HepG2 (cell line): ENCODE results near the gene FAM131C. TPM values are rescaled to one million over a fixed set of nuclear protein-coding genes. Genes with fewer than 3 reads are reported as not detected.

Source experiments
- ATAC-seq: fragments of 200-7000 bp; cut with Tn5 transposase; 3 replicates; pipeline ENCODE4 v1.9.1; 2020; ENCODE audit warnings: mild to moderate bottlenecking, moderate library complexity
- BruUV-seq: library from RNA; stranded (reverse); fragments of 400-500 nt; replicated peaks from 2 replicates; lab custom pipeline; 2021; lab: Mats Ljungman, UMichigan
- CTCF ChIA-PET: fragments of 300-600 bp; formaldehyde crosslinking; extraction: SDS; loops from one replicate; lab custom pipeline; 2021; ENCODE audit warnings: low total read pairs, inconsistent platforms, low intra/inter-chr PET ratio; lab: Yijun Ruan, JAX
- POLR2A ChIA-PET: fragments of 350-600 bp; sonication (Branson Sonifier 250); formaldehyde crosslinking; loops from one replicate; lab custom pipeline; 2020; ENCODE audit warnings: antibody characterized with exemption, inconsistent platforms; lab: Yijun Ruan, JAX
- DNase-seq: peaks from one replicate; pipeline ENCODE4 v3.0.0-alpha.2; 2015; ENCODE audit warnings: low spot score
- FAIRE-seq: peaks from 3 replicates; lab custom pipeline; 2011; peaks lifted over from hg19 to GRCh38; lab: Jason Lieb, UNC
- H2AFZ ChIP-seq: one replicate; pipeline ENCODE4 v1.6.1; 2011; ENCODE audit warnings: low read length, inconsistent platforms
- H3K27ac ChIP-seq: fragments of 300-600 bp; 3 replicates; pipeline ENCODE4 v1.8.0; 2011; ENCODE audit warnings: mixed run types, mild to moderate bottlenecking, mixed read lengths, low read length, inconsistent platforms; ENCODE audit not compliant: insufficient read depth; ENCODE audit errors: extremely low read length
- H3K27me3 ChIP-seq, 2 experiments: fragments of 200-600 bp in 1 of 2; 2 replicates in 1 of 2; 3 replicates in 1 of 2; pipeline versions ENCODE4 v1.6.0 to v1.8.0; 2011; ENCODE audit warnings: low read length in 2 of 2, mild to moderate bottlenecking in 2 of 2, moderate library complexity in 2 of 2, inconsistent platforms in 1 of 2; ENCODE audit not compliant: insufficient read depth in 2 of 2, control insufficient read depth in 1 of 2
- H3K36me3 ChIP-seq, 2 experiments: fragments of 200-600 bp in 1 of 2; replicated peaks in 1 of 2; 2 replicates in 1 of 2; 3 replicates in 1 of 2; pipeline versions ENCODE4 v1.5.1 to v1.8.0; 2011; ENCODE audit warnings: low read length in 2 of 2, inconsistent platforms in 1 of 2; ENCODE audit not compliant: insufficient read depth in 2 of 2, control insufficient read depth in 1 of 2
- H3K4me1 ChIP-seq: 2 replicates; pipeline ENCODE4 v1.5.1; 2012; ENCODE audit warnings: low read length, inconsistent platforms; ENCODE audit not compliant: insufficient read depth
- H3K4me2 ChIP-seq: 2 replicates; pipeline ENCODE4 v1.6.0; 2011; ENCODE audit warnings: low read depth, low read length, inconsistent platforms
- H3K4me3 ChIP-seq, 3 experiments: fragments of 200-600 bp in 1 of 3; sonication (generic), shearing (Covaris generic) in 1 of 3; replicated peaks in 1 of 3; 2 replicates each; pipeline ENCODE4 v1.5.1; 2011 to 2016; ENCODE audit warnings: low read length in 3 of 3, inconsistent platforms in 2 of 3, low read depth in 2 of 3, mild to moderate bottlenecking in 2 of 3, control low read depth in 1 of 3, mixed read lengths in 1 of 3; ENCODE audit not compliant: insufficient read depth in 1 of 3
- H3K79me2 ChIP-seq: one replicate; pipeline ENCODE4 v1.6.1; 2011; ENCODE audit warnings: low read length, inconsistent platforms; ENCODE audit not compliant: insufficient read depth
- H3K9ac ChIP-seq: 2 replicates; pipeline ENCODE4 v1.6.0; 2011; ENCODE audit warnings: mild to moderate bottlenecking, low read depth, low read length, inconsistent platforms; ENCODE audit not compliant: insufficient read depth
- H3K9me3 ChIP-seq: 2 replicates; pipeline ENCODE4 v1.5.1; 2012; ENCODE audit warnings: mild to moderate bottlenecking, low read length
- H4K20me1 ChIP-seq: 2 replicates; pipeline ENCODE4 v1.6.0; 2011; ENCODE audit warnings: inconsistent platforms, mild to moderate bottlenecking, low read length, moderate library complexity; ENCODE audit not compliant: insufficient read depth
- DDIT3 ChIP-seq: sonication (generic); formaldehyde crosslinking; IDR thresholded peaks from 2 replicates; pipeline ENCODE4 v1.4.0; 2020; ENCODE audit warnings: mild to moderate bottlenecking, missing genetic modification reagents
- FOXP1 ChIP-seq, 2 experiments: fragments of 450-650 bp in 1 of 2; IDR thresholded peaks; 2 replicates each; pipeline ENCODE4 v1.6.1; 2017 to 2018; ENCODE audit warnings: antibody characterized with exemption in 1 of 2
- GLI4 ChIP-seq: sonication (generic); formaldehyde crosslinking; IDR thresholded peaks from 2 replicates; pipeline ENCODE4 v1.5.1; 2020; ENCODE audit warnings: missing genetic modification reagents, mild to moderate bottlenecking, moderate library complexity, borderline replicate concordance
- HES4 ChIP-seq: sonication (generic); formaldehyde crosslinking; IDR thresholded peaks from 2 replicates; pipeline ENCODE4 v1.9.0; 2021; ENCODE audit warnings: mild to moderate bottlenecking, missing genetic modification reagents, borderline replicate concordance
- ONECUT2 ChIP-seq: sonication (generic); formaldehyde crosslinking; IDR thresholded peaks from 2 replicates; pipeline ENCODE4 v1.4.0; 2020; ENCODE audit warnings: missing genetic modification reagents
- PLRG1 ChIP-seq: fragments of 450-650 bp; conservative IDR thresholded peaks from 2 replicates; pipeline ENCODE4 v1.6.1; 2016
- TFDP1 ChIP-seq: IDR thresholded peaks from 2 replicates; pipeline ENCODE4 v1.6.1; 2016; ENCODE audit warnings: missing compliant biosample characterization, missing genetic modification reagents, borderline replicate concordance
- THAP7 ChIP-seq: sonication (generic); formaldehyde crosslinking; IDR thresholded peaks from 2 replicates; pipeline ENCODE4 v1.8.1; 2023; ENCODE audit warnings: mild to moderate bottlenecking, missing genetic modification reagents
- ZNF160 ChIP-seq: sonication (generic); formaldehyde crosslinking; IDR thresholded peaks from 2 replicates; pipeline ENCODE4 v1.8.0; 2022; ENCODE audit warnings: mild to moderate bottlenecking, inconsistent platforms, missing genetic modification reagents
- ZNF20 ChIP-seq: sonication (generic); formaldehyde crosslinking; IDR thresholded peaks from 2 replicates; pipeline ENCODE4 v1.4.0; 2020; ENCODE audit warnings: mild to moderate bottlenecking, moderate library complexity, missing genetic modification reagents
- ZNF552 ChIP-seq: sonication (generic); formaldehyde crosslinking; IDR thresholded peaks from 2 replicates; pipeline ENCODE4 v1.9.0; 2022; ENCODE audit warnings: missing genetic modification reagents, mild to moderate bottlenecking, borderline replicate concordance
- ZNF609 ChIP-seq: sonication (generic); formaldehyde crosslinking; IDR thresholded peaks from 2 replicates; pipeline ENCODE4 v1.4.0; 2020; ENCODE audit warnings: mild to moderate bottlenecking, missing genetic modification reagents, borderline replicate concordance
- ZNF639 ChIP-seq: conservative IDR thresholded peaks from 2 replicates; pipeline ENCODE4 v1.6.1; 2018; ENCODE audit warnings: missing genetic modification reagents
- WGBS: methylation state at CpG from one replicate; pipeline ENCODE4 v1.1.6; 2017; ENCODE audit warnings: low lambda C conversion rate; 5-methylcytosine and 5-hydroxymethylcytosine counted together
- in situ Hi-C: cut with HindIII; loops from 2 replicates; pipeline ENCODE4 v1.10.0; 2017; ENCODE audit warnings: low pct_unique_long_range_greater_than_20kb; ENCODE audit not compliant: extremely low pct_ligation_motif_present
- intact Hi-C: fragments of 100-400 bp; cut with micrococcal nuclease; formaldehyde crosslinking; loops from one replicate; pipeline ENCODE4 v1.10.0; 2022; ENCODE audit not compliant: unreplicated experiment
- polyA plus RNA-seq, 8 experiments: library from polyadenylated mRNA; depleted of rRNA in 3 of 8; stranded (reverse) in 7 of 8; unstranded in 1 of 8; fragments of >200 nt; fragmentation: Illumina TruSeq in 4 of 8; extraction: Trizol in 4 of 8; gene quantifications; 2 replicates each; pipeline versions ENCODE4 v1.2.1 to v1.2.3, GENCODE V29; 2011 to 2016; ENCODE audit warnings: low read depth in 4 of 8, missing spikeins in 1 of 8, mixed read lengths in 1 of 8; ENCODE audit not compliant: insufficient read depth in 1 of 8
- total RNA-seq, 5 experiments: library from RNA; depleted of rRNA; stranded (reverse); fragments of >200 nt; fragmentation: Illumina TruSeq; extraction: Trizol; gene quantifications; 2 replicates each; pipeline ENCODE4 v1.2.3, GENCODE V29; 2016; ENCODE audit warnings: low read depth in 1 of 5

FAM131C gene
- total and polyA plus RNA-seq, 2 of the 13 experiments (the other 11 are each of a cell fraction or from before 2014, with no cell fraction given) = 0.07 TPM; not detected in 1

GRCh38 chr1:16020325-16020724, 53.1 kb downstream of the FAM131C start:
- ATAC-seq = no peak
- H3K9me3 ChIP-seq = no peaks in the 10 kb centered on the region
- H3K79me2 ChIP-seq = no peaks in the 10 kb centered on the region
- no peak overlapping the region for H3K4me3 ChIP-seq
- no peaks in the 10 kb centered on the region for H4K20me1 ChIP-seq
- FAIRE-seq = no peak
- POLR2A ChIA-PET = no interaction called here
- DNase-seq = no peak
- intact Hi-C loops = no loop called here
- WGBS = 32% methylated on average over 6 of the region's 6 CpGs
- in situ Hi-C loops = no loop called here
- CTCF ChIA-PET = no interaction called here
- H2AFZ ChIP-seq = no peak overlapping the region
- BruUV-seq = no TSS peak
- H3K4me2 ChIP-seq = no peak overlapping the region
- H3K27me3 ChIP-seq = peaks cover 12 to 85% of the 10 kb centered on the region in 2 experiments; a peak in 4 of 5 replicates
- H3K4me1 ChIP-seq = peaks cover 52% of the 10 kb centered on the region
- no peak for TF ChIP-seq HES4
- TF ChIP-seq ZNF20 = no peak
- TF ChIP-seq ZNF639 (CRISPR knock-in tag) = no peak
- TF ChIP-seq DDIT3 = no peak
- TF ChIP-seq ONECUT2 = no peak
- no peak for TF ChIP-seq TFDP1
- TF ChIP-seq GLI4 (CRISPR knock-in tag) = no peak
- no peak for TF ChIP-seq ZNF160 (CRISPR knock-in tag)
- TF ChIP-seq FOXP1 (IDR thresholded peaks at IDR 0.05) = no peak
- TF ChIP-seq FOXP1 (CRISPR knock-in tag; IDR thresholded peaks at IDR 0.05) = no peak
- TF ChIP-seq THAP7 = no peak
- no peak for TF ChIP-seq ZNF552
- no peak for TF ChIP-seq ZNF609 (CRISPR knock-in tag)
- no peak for TF ChIP-seq PLRG1
- H3K27ac ChIP-seq = no peak overlapping the region
- no peaks in the 10 kb centered on the region for H3K36me3 ChIP-seq
- H3K9ac ChIP-seq = no peak overlapping the region
